ENCODE results near the gene NPW. TPM values are rescaled to one million over a fixed set of nuclear protein-coding genes. Genes with fewer than 3 reads are reported as not detected.

Gene NPW
- total RNA-seq, 1 donor = not detected

- TF ChIP-seq CTCF (IDR thresholded peaks at IDR 0.05; ENCODE audit: extremely low read depth, low read depth, low read length) = no peak
- Histone ChIP-seq H4K20me1 (ENCODE audit: insufficient read depth, low read length) (peaks cover 20% of the 10 kb centered on the region), H3K79me2 (ENCODE audit: insufficient read depth, low read length) (peaks cover 20% of the 10 kb centered on the region), H3K27me3 (ENCODE audit: insufficient read depth, low read length) (peaks cover 29% of the 10 kb centered on the region), H3K36me3 (ENCODE audit: insufficient read depth, low read length) (peaks cover 26% of the 10 kb centered on the region), H3K27ac (ENCODE audit: low read depth, low read length) (no peak overlapping the region), H3K4me3 (ENCODE audit: insufficient read depth, low read length) (no peak overlapping the region), H3K9me3 (ENCODE audit: low read depth, low read length) (no peaks in the 10 kb centered on the region), H3K4me2 (ENCODE audit: insufficient read depth, low read length) (no peak overlapping the region), H2AFZ (ENCODE audit: low read length) (no peak overlapping the region), H3K4me1 (ENCODE audit: insufficient read depth, low read length) (peaks cover 5% of the 10 kb centered on the region)
- peak; percentile 86 for DNase-seq (ENCODE audit: insufficient read length, low spot score, missing footprints)
Measured at GRCh38 chr16:1976951-1977874, 42.4 kb upstream of the NPW start.

DNA sequence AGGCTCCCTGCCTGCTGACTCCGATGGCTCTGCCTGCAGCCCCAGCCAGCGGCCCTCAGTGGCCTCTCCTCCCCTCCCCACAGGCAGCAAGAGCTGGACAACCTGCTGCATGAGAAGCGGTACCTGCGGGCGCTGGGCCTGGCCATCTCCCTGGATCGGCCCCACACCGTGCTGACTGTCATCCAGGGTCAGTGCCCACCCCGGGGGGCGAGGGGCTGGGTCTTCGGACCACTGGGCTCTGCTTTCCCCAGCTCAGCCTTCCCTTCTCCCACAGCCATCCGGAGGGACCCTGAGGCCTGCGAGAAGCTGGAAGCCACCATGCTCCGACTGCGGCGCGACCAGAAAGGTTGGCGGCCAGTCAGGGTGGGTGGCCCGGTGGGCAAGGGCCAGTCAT is 41.7 kb upstream of the NPW start:
- no peak for DNase-seq (ENCODE audit: insufficient read length, low spot score, missing footprints)
- TF ChIP-seq CTCF (IDR thresholded peaks at IDR 0.05; ENCODE audit: extremely low read depth, low read depth, low read length) = no peak
- no peaks in the 10 kb centered on the region for H3K9me3 ChIP-seq (ENCODE audit: low read depth, low read length)
- no peak overlapping the region for H3K27ac ChIP-seq (ENCODE audit: low read depth, low read length)
- H3K4me1 ChIP-seq (ENCODE audit: insufficient read depth, low read length) = peaks cover 1% of the 10 kb centered on the region
- no peak overlapping the region for H3K4me2 ChIP-seq (ENCODE audit: insufficient read depth, low read length)
- no peak overlapping the region for H2AFZ ChIP-seq (ENCODE audit: low read length)
- H3K36me3 ChIP-seq (ENCODE audit: insufficient read depth, low read length) = peaks cover 26% of the 10 kb centered on the region
- no peak overlapping the region for H3K4me3 ChIP-seq (ENCODE audit: insufficient read depth, low read length)
- peaks cover 20% of the 10 kb centered on the region for H4K20me1 ChIP-seq (ENCODE audit: insufficient read depth, low read length)
- peaks cover 13% of the 10 kb centered on the region for H3K79me2 ChIP-seq (ENCODE audit: insufficient read depth, low read length)
- H3K27me3 ChIP-seq (ENCODE audit: insufficient read depth, low read length) = peaks cover 36% of the 10 kb centered on the region

DNA sequence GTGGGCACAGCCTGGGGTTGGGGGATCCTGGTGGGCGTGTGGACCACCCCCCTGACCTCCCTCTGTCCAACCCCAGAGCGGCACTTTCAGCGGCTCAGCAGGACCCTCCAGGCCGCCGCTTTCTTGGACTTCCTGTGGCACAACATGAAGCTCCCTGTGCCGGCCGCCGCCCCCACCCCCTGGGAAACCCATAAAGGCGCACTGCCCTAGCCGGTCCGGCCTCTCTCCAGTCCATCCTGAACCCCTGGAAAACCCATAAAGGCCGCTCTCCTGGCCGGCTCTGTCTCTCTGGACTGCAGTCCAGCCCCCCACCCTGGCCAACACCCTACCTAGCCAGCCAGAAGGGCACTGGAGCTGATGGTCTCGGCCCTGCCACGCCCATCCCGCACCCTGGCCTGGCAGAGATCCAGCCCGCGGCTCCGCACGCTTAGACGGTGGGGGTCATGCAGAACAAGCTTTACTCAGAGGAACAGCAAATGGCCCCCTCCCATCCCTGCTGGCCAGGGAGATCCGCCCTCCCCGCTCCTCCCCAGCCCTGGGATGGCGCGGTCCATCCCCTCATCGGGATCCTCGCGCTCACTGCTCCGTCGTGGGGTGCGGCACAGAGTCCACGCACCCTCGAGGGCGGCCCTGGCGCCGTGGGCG is 41.0 kb upstream of the NPW start:
- no peak for DNase-seq (ENCODE audit: insufficient read length, low spot score, missing footprints)
- H4K20me1 ChIP-seq (ENCODE audit: insufficient read depth, low read length) = peaks cover 20% of the 10 kb centered on the region
- TF ChIP-seq CTCF (IDR thresholded peaks at IDR 0.05; ENCODE audit: extremely low read depth, low read depth, low read length) = no peak
- no peak overlapping the region for H2AFZ ChIP-seq (ENCODE audit: low read length)
- no peak overlapping the region for H3K4me2 ChIP-seq (ENCODE audit: insufficient read depth, low read length)
- no peak overlapping the region for H3K4me3 ChIP-seq (ENCODE audit: insufficient read depth, low read length)
- peaks cover 8% of the 10 kb centered on the region for H3K79me2 ChIP-seq (ENCODE audit: insufficient read depth, low read length)
- no peaks in the 10 kb centered on the region for H3K4me1 ChIP-seq (ENCODE audit: insufficient read depth, low read length)
- peaks cover 26% of the 10 kb centered on the region for H3K36me3 ChIP-seq (ENCODE audit: insufficient read depth, low read length)
- H3K27ac ChIP-seq (ENCODE audit: low read depth, low read length) = no peak overlapping the region
- peaks cover 39% of the 10 kb centered on the region for H3K27me3 ChIP-seq (ENCODE audit: insufficient read depth, low read length)
- H3K9me3 ChIP-seq (ENCODE audit: low read depth, low read length) = no peaks in the 10 kb centered on the region
